Breast epithelium (tissue), 4 donors: ENCODE results near the gene SLC6A8. TPM values are rescaled to one million over a fixed set of nuclear protein-coding genes. Genes with fewer than 3 reads are reported as not detected.

Experiments
- DNase-seq, 2 donors: peaks; one replicate each; pipeline ENCODE4 v3.0.0-alpha.2; 2019; ENCODE audit warnings: low spot score in 2 of 2
- H3K27ac ChIP-seq, 2 donors: fragments of 200-600 bp; sonication (generic) in 1 of 2; one replicate each; pipeline ENCODE4 v1.5.1; 2016 to 2019; ENCODE audit warnings: mild to moderate bottlenecking in 1 of 2
- H3K27me3 ChIP-seq, 2 donors: fragments of 200-600 bp; sonication (generic) in 1 of 2; one replicate each; pipeline versions ENCODE4 v1.5.1 to v1.6.0; 2017 to 2019; ENCODE audit warnings: control low read depth in 1 of 2, mild to moderate bottlenecking in 1 of 2
- H3K36me3 ChIP-seq: fragments of 200-600 bp; one replicate; pipeline ENCODE4 v1.5.1; 2019
- H3K4me1 ChIP-seq, 2 donors: fragments of 200-600 bp; sonication (generic); one replicate each; pipeline ENCODE4 v1.5.1; 2016 to 2019; ENCODE audit warnings: control low read depth in 1 of 2
- H3K4me3 ChIP-seq, 3 donors: fragments of 200-600 bp; sonication (generic); 1 replicate in 2 of 3; 2 replicates in 1 of 3; pipeline ENCODE4 v1.5.1; 2016 to 2019; ENCODE audit warnings: mild to moderate bottlenecking in 3 of 3, moderate library complexity in 2 of 3
- H3K9me3 ChIP-seq, 2 donors: fragments of 200-600 bp; sonication (generic) in 1 of 2; one replicate each; pipeline ENCODE4 v1.5.1; 2016 to 2019; ENCODE audit warnings: control low read depth in 1 of 2
- POLR2A ChIP-seq: fragments of 450-650 bp; IDR thresholded peaks from one replicate; pipeline ENCODE4 v1.6.1; 2016; ENCODE audit warnings: antibody characterized with exemption, mild to moderate bottlenecking, moderate library complexity
- POLR2AphosphoS5 ChIP-seq, 3 donors: sonication (generic); formaldehyde crosslinking; IDR thresholded peaks; one replicate each; pipeline ENCODE4 v1.6.1; 2017; ENCODE audit warnings: antibody characterized with exemption in 3 of 3
- intact Hi-C: fragments of 100-400 bp; cut with DNase I; formaldehyde crosslinking; loops from one replicate; pipeline ENCODE4 v1.15.1; 2023; ENCODE audit warnings: low total_unique reads
- total RNA-seq, 3 donors: library from RNA; depleted of rRNA; stranded (reverse); fragments of >200 nt; gene quantifications; one replicate each; pipeline ENCODE4 v1.1.0, GENCODE V29; 2016
- TF ChIP-seq, protein P1 (sequence below), 3 donors: fragments of 450-650 bp; IDR thresholded peaks; one replicate each; pipeline ENCODE4 v1.5.1; 2016 to 2017; ENCODE audit warnings: antibody characterized with exemption in 3 of 3, mild to moderate bottlenecking in 3 of 3, moderate library complexity in 3 of 3

The SLC6A8 gene
- total RNA-seq, 3 donors from 2014 or later, result 7.6 to 40.8 (median 18.4) TPM

DNA sequence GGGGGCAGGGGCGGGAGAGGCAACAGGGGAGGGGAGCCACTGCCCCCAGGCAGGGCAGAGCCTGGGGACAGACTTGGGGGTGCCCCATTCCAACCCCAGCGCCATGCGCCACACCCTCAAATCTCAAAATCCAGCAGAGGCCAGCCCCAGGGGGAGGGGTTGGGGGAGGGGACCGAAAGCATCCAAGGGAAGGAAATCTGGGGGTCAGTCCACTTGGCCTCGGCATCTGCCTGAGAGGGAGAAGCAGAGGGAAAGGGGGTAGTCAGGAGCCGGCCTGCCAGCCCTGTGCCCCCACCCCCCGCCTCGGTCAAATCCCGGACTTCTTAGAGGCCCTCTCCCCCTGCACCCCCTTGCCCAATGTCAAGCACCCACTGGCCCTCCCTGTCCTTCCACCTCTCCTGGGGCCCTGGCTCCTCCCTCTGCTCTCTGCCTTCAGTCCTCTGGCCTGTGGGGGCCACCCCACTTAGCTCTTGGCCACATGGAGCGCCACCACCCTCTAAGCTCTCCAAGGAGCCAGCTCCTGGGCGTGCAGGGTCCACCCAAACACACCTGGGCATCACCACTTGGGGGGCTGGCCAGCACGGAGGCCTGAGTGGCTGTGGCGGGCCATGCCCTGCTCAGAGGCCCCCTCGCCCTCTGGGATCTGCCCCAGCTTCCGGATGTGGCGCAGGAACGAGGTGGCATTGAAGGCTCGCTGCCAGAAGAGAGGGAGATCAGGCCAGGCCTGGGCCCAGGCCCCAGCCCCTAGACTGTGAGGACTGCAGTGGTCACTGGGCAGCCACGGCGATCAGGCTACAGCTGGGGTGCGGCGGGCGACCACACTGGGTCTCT lies 17.6 kb upstream of the SLC6A8 start:
- TF ChIP-seq POLR2AphosphoS5 (IDR thresholded peaks at IDR 0.05) (no peak), POLR2A (no peak)
- TF ChIP-seq, protein P1, sequence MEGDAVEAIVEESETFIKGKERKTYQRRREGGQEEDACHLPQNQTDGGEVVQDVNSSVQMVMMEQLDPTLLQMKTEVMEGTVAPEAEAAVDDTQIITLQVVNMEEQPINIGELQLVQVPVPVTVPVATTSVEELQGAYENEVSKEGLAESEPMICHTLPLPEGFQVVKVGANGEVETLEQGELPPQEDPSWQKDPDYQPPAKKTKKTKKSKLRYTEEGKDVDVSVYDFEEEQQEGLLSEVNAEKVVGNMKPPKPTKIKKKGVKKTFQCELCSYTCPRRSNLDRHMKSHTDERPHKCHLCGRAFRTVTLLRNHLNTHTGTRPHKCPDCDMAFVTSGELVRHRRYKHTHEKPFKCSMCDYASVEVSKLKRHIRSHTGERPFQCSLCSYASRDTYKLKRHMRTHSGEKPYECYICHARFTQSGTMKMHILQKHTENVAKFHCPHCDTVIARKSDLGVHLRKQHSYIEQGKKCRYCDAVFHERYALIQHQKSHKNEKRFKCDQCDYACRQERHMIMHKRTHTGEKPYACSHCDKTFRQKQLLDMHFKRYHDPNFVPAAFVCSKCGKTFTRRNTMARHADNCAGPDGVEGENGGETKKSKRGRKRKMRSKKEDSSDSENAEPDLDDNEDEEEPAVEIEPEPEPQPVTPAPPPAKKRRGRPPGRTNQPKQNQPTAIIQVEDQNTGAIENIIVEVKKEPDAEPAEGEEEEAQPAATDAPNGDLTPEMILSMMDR (IDR thresholded peaks at IDR 0.05), result no peak
- peaks cover 0 to 71% of the 10 kb centered on the region in 2 donors for H3K27me3 ChIP-seq
- no peak overlapping the region for H3K27ac ChIP-seq
- no peaks in the 10 kb centered on the region for H3K4me1 ChIP-seq
- intact Hi-C loops, result no loop called here
- H3K4me3 ChIP-seq, result no peak overlapping the region
- peak in 1 of 2 donors; percentile 17 for DNase-seq
- no peaks in the 10 kb centered on the region for H3K36me3 ChIP-seq
- peaks cover 0 to 4% of the 10 kb centered on the region in 2 donors for H3K9me3 ChIP-seq

DNA sequence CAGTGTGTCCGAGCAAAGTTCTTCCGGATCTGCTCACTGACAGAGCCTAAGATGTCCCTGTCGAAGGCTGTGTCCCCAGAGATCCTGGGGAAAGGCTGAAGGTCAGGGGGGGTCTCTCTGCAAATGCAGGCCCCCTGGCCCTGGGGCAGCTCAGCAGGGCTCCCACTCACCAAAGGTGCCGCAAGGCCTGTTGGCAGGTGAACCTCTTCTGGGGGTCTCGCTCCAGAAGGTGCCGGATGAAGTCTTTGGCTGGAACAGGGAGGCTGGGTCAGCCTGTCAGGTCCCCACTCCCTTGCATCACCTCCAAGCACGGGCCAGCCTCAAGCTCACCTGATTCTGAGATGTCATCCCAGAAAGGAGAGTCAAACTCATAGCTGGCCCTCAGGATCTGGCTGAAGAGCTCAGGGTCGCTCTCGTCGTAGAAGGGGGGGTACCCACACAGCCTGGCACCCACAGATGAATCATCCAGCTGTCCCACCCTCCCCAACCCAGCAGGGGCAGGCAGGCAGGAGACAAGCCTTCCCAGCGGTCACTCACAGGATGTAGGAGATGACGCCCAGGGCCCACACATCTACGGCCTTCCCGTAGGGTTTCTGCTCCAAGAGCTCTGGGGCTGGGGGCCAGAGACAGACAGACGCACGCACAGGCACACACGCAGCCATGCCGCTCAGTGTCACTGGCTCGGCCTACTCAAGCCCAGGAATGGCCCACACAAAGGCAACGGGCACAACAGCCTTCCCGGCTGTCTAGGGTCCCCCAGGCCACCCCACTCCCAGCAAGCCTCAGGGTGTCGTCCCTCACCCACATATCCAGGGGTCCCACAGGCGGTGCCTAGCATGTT lies 16.8 kb upstream of the SLC6A8 start:
- DNase-seq, result peak in 1 of 2 donors; percentile 20
- intact Hi-C loops, result no loop called here
- Histone ChIP-seq H3K27ac (no peak overlapping the region), H3K4me1 (no peaks in the 10 kb centered on the region), H3K27me3 (peaks cover 0 to 77% of the 10 kb centered on the region in 2 donors), H3K36me3 (no peaks in the 10 kb centered on the region), H3K9me3 (no peaks in the 10 kb centered on the region), H3K4me3 (no peak overlapping the region)
- TF ChIP-seq, protein P1 (IDR thresholded peaks at IDR 0.05), result no peak
- TF ChIP-seq POLR2AphosphoS5 (IDR thresholded peaks at IDR 0.05), result no peak

DNA sequence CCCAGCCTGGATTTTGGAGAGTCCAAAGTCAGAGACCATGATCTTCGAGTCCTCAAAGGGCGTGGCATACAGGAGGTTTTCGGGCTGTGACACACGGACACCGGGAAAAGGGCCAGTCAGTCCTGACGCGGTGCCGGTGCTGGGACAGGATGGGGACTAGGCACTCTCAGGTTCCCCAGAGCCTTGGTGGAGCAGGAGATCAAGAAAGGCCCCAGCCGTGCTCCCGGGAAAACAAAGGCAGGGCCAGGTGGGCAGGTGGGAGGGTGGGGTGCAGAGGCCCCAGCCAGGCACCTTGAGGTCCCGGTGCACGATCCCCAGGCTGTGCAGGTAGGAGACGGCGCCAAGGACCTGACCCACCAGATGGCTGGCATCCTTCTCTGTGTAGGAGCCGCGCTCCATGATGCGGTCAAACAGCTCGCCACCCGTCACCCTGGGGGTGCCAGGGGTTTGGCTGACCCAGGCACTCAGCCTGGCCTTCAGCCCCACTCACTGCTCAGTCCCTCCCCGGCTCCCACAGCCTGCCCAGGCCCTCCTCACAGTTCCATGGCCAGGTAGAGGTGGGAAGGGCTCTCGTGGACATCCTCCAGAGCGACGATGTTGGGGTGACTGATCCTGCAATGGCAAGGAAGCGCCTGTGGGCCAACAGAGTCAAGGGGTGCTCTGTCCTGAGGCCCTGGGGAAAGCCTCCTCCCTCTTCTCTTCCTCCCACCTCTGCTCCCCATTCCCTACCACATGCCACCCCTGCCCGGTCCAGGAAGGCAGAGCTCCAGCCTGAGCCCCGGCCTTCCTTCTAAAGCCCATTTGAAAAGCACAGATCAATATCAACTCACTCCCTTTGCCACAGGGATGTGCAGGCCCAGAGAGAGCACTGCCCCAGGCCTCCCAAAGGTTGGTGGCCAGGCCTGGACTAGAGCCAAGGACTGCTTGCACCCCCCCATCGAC lies 15.9 kb upstream of the SLC6A8 start:
- Histone ChIP-seq H3K27ac (no peak overlapping the region), H3K9me3 (no peaks in the 10 kb centered on the region), H3K27me3 (peaks cover 0 to 81% of the 10 kb centered on the region in 2 donors), H3K4me1 (no peaks in the 10 kb centered on the region), H3K4me3 (no peak overlapping the region), H3K36me3 (no peaks in the 10 kb centered on the region)
- intact Hi-C loops, result no loop called here
- peak in 1 of 2 donors; percentile 9 for DNase-seq
- TF ChIP-seq POLR2A (no peak), POLR2AphosphoS5 (IDR thresholded peaks at IDR 0.05) (no peak)
- TF ChIP-seq, protein P1 (IDR thresholded peaks at IDR 0.05), result no peak

DNA sequence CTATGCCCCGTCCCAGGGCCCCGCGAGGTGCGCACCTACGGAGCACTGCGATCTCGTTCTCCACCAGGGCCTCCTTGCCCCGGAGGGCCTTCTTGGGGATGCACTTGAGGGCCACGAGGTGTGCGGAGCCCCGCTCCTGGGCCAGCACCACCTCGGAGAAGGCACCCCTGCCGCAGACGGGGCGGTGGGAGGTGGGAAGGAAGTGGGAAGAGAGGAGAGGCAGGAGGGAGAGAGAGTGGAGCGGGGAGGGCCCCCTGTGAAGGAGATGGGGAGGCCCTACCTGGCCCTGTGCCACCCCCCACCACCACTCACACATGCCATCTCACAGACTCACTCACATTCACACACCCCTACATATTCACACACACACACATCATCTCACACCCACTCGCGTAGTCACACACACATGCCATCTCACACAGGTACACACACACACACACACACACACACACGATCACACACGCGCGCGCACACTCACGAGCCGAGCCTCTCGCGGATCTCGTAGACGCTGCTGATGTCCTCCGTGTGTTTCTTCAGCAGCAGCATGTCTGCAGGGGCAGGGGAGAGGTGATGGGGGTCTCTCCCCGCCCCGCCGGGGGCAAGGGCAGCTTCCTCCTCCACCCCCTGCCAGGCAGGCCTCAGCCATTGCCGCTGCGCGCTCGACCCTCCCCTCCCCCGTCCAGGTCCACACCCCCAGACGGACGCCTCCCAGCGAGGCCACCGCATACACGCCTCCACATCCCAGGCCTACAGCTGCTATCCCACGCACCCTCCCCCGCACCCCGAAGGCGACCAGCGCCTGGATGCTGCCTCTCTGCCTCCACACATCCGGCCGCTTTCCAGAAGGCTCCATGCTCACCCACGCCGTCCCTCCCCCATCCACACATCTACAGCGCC lies 14.9 kb upstream of the SLC6A8 start:
- Histone ChIP-seq H3K4me1 (no peaks in the 10 kb centered on the region), H3K9me3 (no peaks in the 10 kb centered on the region), H3K4me3 (peak overlapping the region in 1 of 3 donors; percentile 25), H3K27me3 (peaks cover 0 to 83% of the 10 kb centered on the region in 2 donors), H3K27ac (no peak overlapping the region), H3K36me3 (no peaks in the 10 kb centered on the region)
- TF ChIP-seq, protein P1 (IDR thresholded peaks at IDR 0.05), result no peak
- no peak for TF ChIP-seq POLR2AphosphoS5 (IDR thresholded peaks at IDR 0.05)
- no peak for TF ChIP-seq POLR2A
- peak in 1 of 2 donors; percentile 19 for DNase-seq
- intact Hi-C loops, result no loop called here
